Activated gamma-delta T cell (primary cell): ENCODE results near the gene SNAP91.
"Not testable (repeated sequence)": the region's sequence is repeated elsewhere in the genome, so short reads cannot be mapped to it uniquely, and the experiment has no call there.

Experiments used
- DNase-seq: peaks from one replicate; lab custom pipeline; 2025; lab: John Stamatoyannopoulos, UW
- total RNA-seq, 2 donors: gene quantifications; one replicate each; lab custom pipeline; 2026; lab: John Stamatoyannopoulos, UW

SNAP91 gene
- total RNA-seq = 0.05 to 0.09 reads per million in 2 donors

GRCh38 chr6:83708970-83709747 lies at the start of gene SNAP91:
Gene SNAP91, minus strand, starts transcription at chr6:83709101. Its CDS starts 1,174 bp downstream, at chr6:83707927.
- no peak for DNase-seq

- no peak for DNase-seq
These were observed 49.6 kb upstream of the SNAP91 start for GRCh38 chr6:83758533-83758932.

- no peak for DNase-seq
These were observed 48.1 kb upstream of the SNAP91 start for GRCh38 chr6:83757021-83757420.

- DNase-seq = no peak
These were observed 47.7 kb upstream of the SNAP91 start for GRCh38 chr6:83756565-83756964.

GRCh38 chr6:83752375-83752774 lies 43.5 kb upstream of the SNAP91 start:
- DNase-seq = not testable (repeated sequence)

- no peak for DNase-seq
These were observed 32.2 kb upstream of the SNAP91 start for GRCh38 chr6:83741089-83741488.

GRCh38 chr6:83735461-83735860 lies 26.6 kb upstream of the SNAP91 start:
- DNase-seq = no peak

- no peak for DNase-seq
These were observed 21.0 kb upstream of the SNAP91 start for GRCh38 chr6:83729871-83730270.

GRCh38 chr6:83722876-83723275 lies 14.0 kb upstream of the SNAP91 start:
- DNase-seq = no peak

- DNase-seq = no peak
These were observed 8.9 kb upstream of the SNAP91 start for GRCh38 chr6:83717809-83718208.

GRCh38 chr6:83711958-83712357 lies 3.1 kb upstream of the SNAP91 start:
- no peak for DNase-seq

GRCh38 chr6:83709748-83710050 lies 798 bp upstream of the SNAP91 start:
- DNase-seq = no peak

GRCh38 chr6:83708546-83708969 lies 343 bp downstream of the SNAP91 start:
- no peak for DNase-seq

- no peak for DNase-seq
These were observed 914 bp downstream of the SNAP91 start for GRCh38 chr6:83707829-83708545.

GRCh38 chr6:83702749-83703148 lies 6.2 kb downstream of the SNAP91 start:
- no peak for DNase-seq

- no peak for DNase-seq
These were observed 6.8 kb downstream of the SNAP91 start for GRCh38 chr6:83702077-83702476.

- no peak for DNase-seq
These were observed 12.2 kb downstream of the SNAP91 start for GRCh38 chr6:83696674-83697073.

- no peak for DNase-seq
These were observed 23.4 kb downstream of the SNAP91 start for GRCh38 chr6:83685481-83685880.

- DNase-seq = no peak
These were observed 31.1 kb downstream of the SNAP91 start for GRCh38 chr6:83677791-83678190.

GRCh38 chr6:83637953-83638352 lies 70.9 kb downstream of the SNAP91 start:
- DNase-seq = no peak

GRCh38 chr6:83636800-83637199 lies 72.1 kb downstream of the SNAP91 start:
- no peak for DNase-seq

GRCh38 chr6:83633609-83634008 lies 75.3 kb downstream of the SNAP91 start:
- DNase-seq = no peak

- no peak for DNase-seq
These were observed 75.8 kb downstream of the SNAP91 start for GRCh38 chr6:83633149-83633548.
